ENCODE measurements around the gene LGALS3BP.

LGALS3BP gene

GRCh38 chr17:78986048-78986648 is 6.4 kb upstream of the LGALS3BP start:
- TF ChIP-seq CTCF (IDR thresholded peaks at IDR 0.05; ENCODE audit: insufficient read depth, low read depth, low read length, missing control alignments), result no peak
- DNase-seq (ENCODE audit: low read depth), result peak; percentile 33
- no peak overlapping the region for H3K4me3 ChIP-seq (ENCODE audit: low read depth, low read length)

GRCh38 chr17:78985395-78985794 is 5.7 kb upstream of the LGALS3BP start:
- TF ChIP-seq CTCF (IDR thresholded peaks at IDR 0.05; ENCODE audit: insufficient read depth, low read depth, low read length, missing control alignments), result no peak
- DNase-seq (ENCODE audit: low read depth), result no peak
- H3K4me3 ChIP-seq (ENCODE audit: low read depth, low read length), result no peak overlapping the region

- no peak for TF ChIP-seq CTCF (IDR thresholded peaks at IDR 0.05; ENCODE audit: insufficient read depth, low read depth, low read length, missing control alignments)
- H3K4me3 ChIP-seq (ENCODE audit: low read depth, low read length), result no peak overlapping the region
- no peak for DNase-seq (ENCODE audit: low read depth)
These were observed 1.5 kb upstream of the LGALS3BP start for GRCh38 chr17:78981010-78981888.

- DNase-seq (ENCODE audit: low read depth), result no peak
- TF ChIP-seq CTCF (IDR thresholded peaks at IDR 0.05; ENCODE audit: insufficient read depth, low read depth, low read length, missing control alignments), result no peak
These were observed 875 bp upstream of the LGALS3BP start for GRCh38 chr17:78980624-78980972.

GRCh38 chr17:78977997-78978973 is 1.4 kb downstream of the LGALS3BP start:
- DNase-seq (ENCODE audit: low read depth), result no peak
- no peak for TF ChIP-seq CTCF (IDR thresholded peaks at IDR 0.05; ENCODE audit: insufficient read depth, low read depth, low read length, missing control alignments)
- H3K4me3 ChIP-seq (ENCODE audit: low read depth, low read length), result no peak overlapping the region

More at GRCh38 chr17:78980624-78980972, 875 bp upstream of the LGALS3BP start:
- no peak overlapping the region for H3K4me3 ChIP-seq (ENCODE audit: low read depth, low read length)

GRCh38 chr17:78977681-78977943 is 2.1 kb downstream of the LGALS3BP start:
- TF ChIP-seq CTCF (IDR thresholded peaks at IDR 0.05; ENCODE audit: insufficient read depth, low read depth, low read length, missing control alignments), result no peak
- DNase-seq (ENCODE audit: low read depth), result no peak
- no peak overlapping the region for H3K4me3 ChIP-seq (ENCODE audit: low read depth, low read length)

Data from GM12865 (cell line).